ENCODE results near the gene SLC2A3. TPM values are rescaled to one million over a fixed set of nuclear protein-coding genes. Genes with fewer than 3 reads are reported as not detected.
A peak's percentile ranks its signal among the peaks of the same experiment; 100 is the strongest.
"Not testable (repeated sequence)": the region's sequence is repeated elsewhere in the genome, so short reads cannot be mapped to it uniquely, and the experiment has no call there.

Gene SLC2A3
- polyA plus RNA-seq (ENCODE audit: low read depth in 6 of 6) = 100 to 1,000 TPM in 5 of 6 donors, 10 to 100 TPM in 1; 86.8 to 234 (median 144) TPM

DNA sequence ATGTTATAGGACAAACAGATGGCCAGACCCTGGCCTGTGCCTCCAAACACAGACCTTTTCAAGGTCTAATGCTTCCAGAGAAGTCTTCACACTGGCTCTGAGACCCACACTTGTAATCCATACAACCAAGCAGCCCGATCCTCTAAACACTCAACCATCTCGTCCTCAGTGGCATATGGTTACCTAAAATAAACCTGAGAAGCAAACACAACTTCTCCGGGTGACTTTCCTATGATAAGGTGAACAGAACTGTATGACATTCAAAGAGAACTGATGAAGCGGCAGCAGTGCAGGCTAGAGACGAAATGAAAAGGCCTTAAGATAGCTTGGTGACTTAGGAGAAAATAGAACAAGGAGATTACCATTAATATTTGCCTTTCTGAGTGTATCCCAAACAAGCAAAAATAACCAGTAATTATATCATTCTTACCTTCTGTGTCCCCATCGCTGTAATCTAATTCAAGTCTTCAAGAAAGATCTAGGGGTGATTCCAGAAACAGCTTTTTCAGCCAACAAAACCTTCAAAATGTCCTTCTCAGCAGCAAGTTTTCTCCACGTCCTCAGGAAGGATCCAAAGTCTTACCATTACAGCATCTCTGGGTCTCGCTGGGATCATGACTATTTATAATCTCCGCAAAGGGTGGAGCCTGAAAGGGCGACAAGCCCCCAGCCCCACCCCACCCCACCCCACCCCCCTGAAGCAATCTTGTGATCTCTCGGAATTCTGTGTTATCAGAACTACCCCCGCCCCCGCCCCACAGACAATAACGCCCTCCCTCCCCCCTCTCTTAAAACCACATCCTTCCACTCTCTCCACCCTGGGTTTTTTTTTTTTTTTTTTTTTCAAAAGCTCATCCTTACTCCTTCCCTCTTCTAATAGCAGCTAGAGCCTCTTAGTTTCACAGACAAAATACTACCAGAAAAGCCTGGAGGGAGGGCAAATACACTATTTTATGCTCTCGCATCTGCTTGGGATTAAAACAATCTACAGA is at the start of gene SLC2A3:
TSS of gene SLC2A3 (minus strand) at position 598 of the 992 bp plus-strand sequence. CDS start at position 445, 153 bp downstream.
- Mint-ChIP-seq H3K4me1 (peaks cover 4 to 17% (median 10%) of the 10 kb centered on the region in 3 donors), H3K9me3 (no peaks in the 10 kb centered on the region), H3K27me3 (no peaks in the 10 kb centered on the region), H3K4me3 (peak within 1 kb of the TSS in 2 of 8 donors; percentile 15 to 50), H3K36me3 (peaks cover 6 to 7% of the 10 kb centered on the region in 2 donors), H3K27ac (peak within 1 kb of the TSS in 1 of 6 donors; percentile 53)
- ATAC-seq (ENCODE audit: low read depth in 2 of 2) (peak; percentile 56 to 59), DNase-seq (peak; percentile 84)

- no peak for ATAC-seq (ENCODE audit: low read depth in 2 of 2)
- H3K4me1 Mint-ChIP-seq = peaks cover 2 to 3% (median 2%) of the 10 kb centered on the region in 3 donors
- no peaks in the 10 kb centered on the region for H3K9me3 Mint-ChIP-seq
- no peak for DNase-seq
- H3K27me3 Mint-ChIP-seq = no peaks in the 10 kb centered on the region
- H3K27ac Mint-ChIP-seq = peak overlapping the region in 2 of 6 donors; percentile 54 to 70
- no peak overlapping the region for H3K4me3 Mint-ChIP-seq
- no peaks in the 10 kb centered on the region for H3K36me3 Mint-ChIP-seq
These were observed 48.9 kb upstream of the SLC2A3 start for GRCh38 chr12:7984900-7985299.

GRCh38 chr12:7983460-7983859 is 47.5 kb upstream of the SLC2A3 start:
- not testable (repeated sequence) for H3K4me3 Mint-ChIP-seq; H3K4me1 Mint-ChIP-seq; ATAC-seq (ENCODE audit: low read depth in 2 of 2); H3K9me3 Mint-ChIP-seq; H3K36me3 Mint-ChIP-seq; H3K27me3 Mint-ChIP-seq; DNase-seq
- H3K27ac Mint-ChIP-seq = peak overlapping the region in 2 of 6 donors; percentile 1 to 25

- not testable (repeated sequence) for H3K27ac Mint-ChIP-seq; H3K27me3 Mint-ChIP-seq; H3K9me3 Mint-ChIP-seq; H3K36me3 Mint-ChIP-seq; ATAC-seq (ENCODE audit: low read depth in 2 of 2); DNase-seq; H3K4me3 Mint-ChIP-seq
- H3K4me1 Mint-ChIP-seq = peaks cover 5 to 13% (median 11%) of the 10 kb centered on the region in 3 donors
These were observed 47.0 kb upstream of the SLC2A3 start for GRCh38 chr12:7983019-7983418.

- not testable (repeated sequence) for H3K36me3 Mint-ChIP-seq; ATAC-seq (ENCODE audit: low read depth in 2 of 2); DNase-seq; H3K4me3 Mint-ChIP-seq; H3K27me3 Mint-ChIP-seq; H3K9me3 Mint-ChIP-seq
- Mint-ChIP-seq H3K4me1 (peaks cover 6 to 19% (median 17%) of the 10 kb centered on the region in 3 donors), H3K27ac (peak overlapping the region in 2 of 6 donors; percentile 4 to 80)
These were observed 46.3 kb upstream of the SLC2A3 start for GRCh38 chr12:7982332-7982735.

DNA sequence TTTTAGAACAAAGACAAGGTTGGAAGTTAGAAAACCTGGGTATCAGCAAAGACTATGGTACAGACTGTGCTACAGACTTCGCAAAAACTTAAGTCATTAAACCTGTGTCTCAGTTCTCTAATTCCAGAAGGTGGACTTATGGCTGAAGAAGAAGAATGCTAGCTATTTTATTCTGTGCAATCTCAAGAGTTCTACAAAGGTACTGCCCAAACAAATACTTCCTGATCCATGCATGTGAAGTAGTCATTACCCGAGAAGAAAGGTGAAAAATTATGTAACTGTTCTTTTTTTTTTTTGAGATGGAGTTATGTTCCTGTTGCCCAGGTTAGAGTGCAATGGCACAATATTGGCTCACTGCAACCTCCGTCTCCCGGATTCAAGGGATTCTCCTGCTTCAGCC is 45.5 kb upstream of the SLC2A3 start:
- no peaks in the 10 kb centered on the region for H3K36me3 Mint-ChIP-seq
- H3K4me1 Mint-ChIP-seq = peaks cover 12 to 27% (median 26%) of the 10 kb centered on the region in 3 donors
- ATAC-seq (ENCODE audit: low read depth in 2 of 2) (no peak), DNase-seq (no peak)
- no peak overlapping the region for H3K4me3 Mint-ChIP-seq
- peak overlapping the region in 1 of 6 donors; percentile 33 for H3K27ac Mint-ChIP-seq
- no peaks in the 10 kb centered on the region for H3K27me3 Mint-ChIP-seq
- peaks cover 0 to 3% (median 0%) of the 10 kb centered on the region in 7 donors for H3K9me3 Mint-ChIP-seq

DNA sequence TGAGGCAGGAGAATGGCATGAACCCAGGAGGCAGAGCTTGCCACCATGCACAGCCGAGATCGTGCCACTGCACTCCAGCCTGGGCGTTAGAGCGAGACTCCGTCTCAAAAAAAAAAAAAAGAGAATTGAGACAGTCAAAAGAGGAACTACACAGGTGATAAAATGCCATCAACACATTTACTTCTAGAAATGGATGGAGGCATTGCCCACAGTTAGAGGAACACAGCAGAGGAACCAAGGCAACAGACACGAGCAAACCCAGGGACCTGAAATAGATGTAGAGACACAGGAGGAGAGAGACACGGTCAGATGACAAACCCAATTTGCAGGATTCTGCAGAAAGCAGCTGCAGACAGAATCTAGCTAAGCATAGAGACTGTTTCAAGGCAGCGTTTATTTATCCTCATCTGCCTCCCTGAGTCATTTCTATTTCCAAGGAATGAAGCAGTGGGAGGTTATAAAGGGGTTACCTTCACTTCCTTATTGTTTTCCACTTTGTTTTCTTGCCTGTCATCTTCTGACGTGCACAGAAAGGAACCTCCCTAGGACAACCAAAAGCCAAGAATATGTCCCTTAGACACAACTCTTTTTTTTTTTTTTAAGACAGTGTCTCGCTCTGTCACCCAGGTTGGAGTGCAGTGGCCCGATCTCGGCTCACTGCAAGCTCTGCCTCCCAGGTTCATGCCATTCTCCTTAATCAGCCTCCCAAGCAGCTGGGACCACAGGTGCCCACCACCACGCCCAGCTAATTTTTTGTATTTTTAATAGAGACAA is 41.6 kb upstream of the SLC2A3 start:
- ATAC-seq (ENCODE audit: low read depth in 2 of 2) (peak; percentile 91 to 94), DNase-seq (peak; percentile 75)
- H3K4me3 Mint-ChIP-seq = peak overlapping the region in 7 of 8 donors; percentile 56 to 84 (median 73)

GRCh38 chr12:7973457-7973825 is 37.5 kb upstream of the SLC2A3 start:
- H3K4me3 Mint-ChIP-seq = peak overlapping the region; percentile 29 to 89 (median 84)
- ATAC-seq (ENCODE audit: low read depth in 2 of 2) = no peak

More for the DNA sequence above, 41.6 kb upstream of the SLC2A3 start:
- peak overlapping the region; percentile 93 to 99 (median 98) for H3K27ac Mint-ChIP-seq
- H3K27me3 Mint-ChIP-seq, H3K9me3 Mint-ChIP-seq, H3K36me3 Mint-ChIP-seq: not testable (repeated sequence)
- H3K4me1 Mint-ChIP-seq = peaks cover 12 to 60% (median 33%) of the 10 kb centered on the region in 3 donors

GRCh38 chr12:7972734-7973456 is 36.9 kb upstream of the SLC2A3 start:
- Mint-ChIP-seq H3K9me3 (peaks cover 0 to 7% (median 0%) of the 10 kb centered on the region in 7 donors), H3K36me3 (no peaks in the 10 kb centered on the region), H3K4me1 (peaks cover 20 to 77% (median 41%) of the 10 kb centered on the region in 3 donors), H3K27ac (peak overlapping the region; percentile 92 to 99 (median 97)), H3K27me3 (no peaks in the 10 kb centered on the region), H3K4me3 (peak overlapping the region; percentile 64 to 94 (median 86))
- ATAC-seq (ENCODE audit: low read depth in 2 of 2) (no peak), DNase-seq (no peak)

More at GRCh38 chr12:7973457-7973825, 37.5 kb upstream of the SLC2A3 start:
- Mint-ChIP-seq H3K36me3 (no peaks in the 10 kb centered on the region), H3K9me3 (peaks cover 0 to 7% (median 0%) of the 10 kb centered on the region in 7 donors), H3K27me3 (no peaks in the 10 kb centered on the region), H3K27ac (peak overlapping the region; percentile 92 to 99 (median 97)), H3K4me1 (peaks cover 25 to 83% (median 46%) of the 10 kb centered on the region in 3 donors)
- no peak for DNase-seq

DNA sequence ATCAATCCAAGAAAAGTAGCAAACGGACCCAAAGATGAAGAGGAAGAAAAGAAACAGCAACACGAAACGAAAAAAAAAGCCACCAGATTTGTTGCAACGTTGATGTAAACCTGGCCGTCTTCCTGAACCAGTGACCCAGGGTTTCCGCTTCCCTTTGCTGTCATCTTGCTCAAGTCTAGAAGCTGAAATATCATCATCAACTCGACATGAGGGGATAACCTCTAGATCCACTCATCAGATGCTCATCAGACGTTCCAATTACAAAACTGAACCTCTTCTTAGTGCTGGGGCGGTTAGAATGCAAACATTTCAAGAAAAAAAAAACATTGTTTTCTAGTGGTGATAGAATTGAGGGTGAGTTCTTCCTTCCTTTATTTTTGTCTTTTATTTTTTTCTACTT is 36.3 kb upstream of the SLC2A3 start:
- peak; percentile 39 to 46 for ATAC-seq (ENCODE audit: low read depth in 2 of 2)
- peaks cover 19 to 72% (median 35%) of the 10 kb centered on the region in 3 donors for H3K4me1 Mint-ChIP-seq
- peak overlapping the region; percentile 81 to 99 (median 97) for H3K27ac Mint-ChIP-seq
- peak; percentile 30 for DNase-seq
- H3K36me3 Mint-ChIP-seq, H3K9me3 Mint-ChIP-seq, H3K27me3 Mint-ChIP-seq: not testable (repeated sequence)
- peak overlapping the region; percentile 64 to 94 (median 86) for H3K4me3 Mint-ChIP-seq

GRCh38 chr12:7971765-7972164 is 35.8 kb upstream of the SLC2A3 start:
- not testable (repeated sequence) for H3K36me3 Mint-ChIP-seq; ATAC-seq (ENCODE audit: low read depth in 2 of 2); DNase-seq; H3K9me3 Mint-ChIP-seq; H3K27me3 Mint-ChIP-seq
- Mint-ChIP-seq H3K4me3 (peak overlapping the region; percentile 83 to 98 (median 90)), H3K27ac (peak overlapping the region; percentile 98 to 100 (median 98)), H3K4me1 (peaks cover 16 to 67% (median 30%) of the 10 kb centered on the region in 3 donors)

DNA sequence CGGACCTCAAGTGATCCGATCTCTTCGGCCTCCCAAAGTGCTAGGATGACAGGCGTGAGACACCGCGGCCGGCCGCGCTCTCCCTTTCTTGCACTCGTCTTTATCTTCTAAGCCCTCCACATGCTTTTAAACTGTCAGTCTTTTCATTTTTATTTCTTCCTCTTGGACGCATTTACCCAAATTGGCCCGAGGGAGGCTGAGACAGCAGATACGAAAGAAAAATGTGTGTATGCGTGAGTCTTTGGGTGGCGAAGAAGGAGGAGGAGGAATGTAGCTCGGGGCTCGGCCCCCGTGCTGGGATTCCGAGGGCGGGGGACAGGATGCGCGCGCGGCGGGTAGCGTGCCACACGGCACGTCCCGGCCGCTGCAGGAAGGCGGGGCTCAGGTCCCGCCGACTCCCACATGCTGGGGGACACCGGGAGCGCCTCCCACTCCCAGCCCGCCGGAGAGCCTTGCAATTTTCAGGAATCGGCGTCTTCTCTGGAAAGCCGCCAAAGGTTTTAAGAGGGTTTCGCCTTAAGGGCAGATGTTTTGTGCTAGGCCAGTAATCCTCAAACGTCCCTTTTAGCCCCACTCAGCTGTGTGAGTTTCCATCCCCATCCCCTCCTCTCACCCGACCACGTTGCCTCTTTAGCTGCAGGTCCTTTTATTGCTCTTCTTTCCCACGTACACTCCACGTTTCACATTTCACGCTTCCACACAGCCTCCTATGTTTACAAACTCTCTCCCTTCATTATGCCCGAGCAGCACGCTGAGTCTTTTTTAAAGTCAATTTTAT is 34.7 kb upstream of the SLC2A3 start:
- DNase-seq = peak; percentile 82
- Mint-ChIP-seq H3K27ac (peak overlapping the region; percentile 98 to 100 (median 98)), H3K36me3 (no peaks in the 10 kb centered on the region), H3K4me3 (peak overlapping the region; percentile 83 to 98 (median 90)), H3K27me3 (no peaks in the 10 kb centered on the region), H3K4me1 (peaks cover 14 to 57% (median 27%) of the 10 kb centered on the region in 3 donors), H3K9me3 (peaks cover 0 to 4% (median 0%) of the 10 kb centered on the region in 7 donors)
- peak; percentile 79 to 81 for ATAC-seq (ENCODE audit: low read depth in 2 of 2)
